T-helper 1 cell treated with Interleukin-12 subunit alpha and Interleukin-12 subunit beta and Interleukin-4 antibody, amounts not matched to agents 30 μg/mL and 1 μg/mL, for 36 hours (primary cell): ENCODE data around the gene MYPOP.
"Not testable (repeated sequence)": the region's sequence is repeated elsewhere in the genome, so short reads cannot be mapped to it uniquely, and the experiment has no call there.

Source experiments
- H3K27ac Mint-ChIP-seq: one replicate; pipeline ENCODE4 v1.8.0; 2021; ENCODE audit warnings: mild to moderate bottlenecking, mixed read lengths
- H3K27me3 Mint-ChIP-seq: one replicate; pipeline ENCODE4 v1.8.0; 2021; ENCODE audit warnings: low read depth, mixed read lengths
- H3K36me3 Mint-ChIP-seq: one replicate; pipeline ENCODE4 v1.8.0; 2021; ENCODE audit warnings: low read depth, mixed read lengths
- H3K4me1 Mint-ChIP-seq: one replicate; pipeline ENCODE4 v1.8.0; 2021; ENCODE audit warnings: low read depth, mixed read lengths
- H3K4me3 Mint-ChIP-seq: one replicate; pipeline ENCODE4 v1.8.0; 2021; ENCODE audit warnings: mild to moderate bottlenecking, moderate library complexity, mixed read lengths
- H3K9me3 Mint-ChIP-seq: one replicate; pipeline ENCODE4 v1.8.0; 2021; ENCODE audit warnings: mixed read lengths

The MYPOP gene

GRCh38 chr19:45881909-45882528 is 20.4 kb downstream of the MYPOP start:
- peaks cover 3% of the 10 kb centered on the region for H3K27me3 Mint-ChIP-seq
- H3K4me3 Mint-ChIP-seq, result no peak overlapping the region
- peaks cover 27% of the 10 kb centered on the region for H3K4me1 Mint-ChIP-seq
- peaks cover 2% of the 10 kb centered on the region for H3K36me3 Mint-ChIP-seq
- no peaks in the 10 kb centered on the region for H3K9me3 Mint-ChIP-seq
- H3K27ac Mint-ChIP-seq, result peak overlapping the region; percentile 52

- peaks cover 4% of the 10 kb centered on the region for H3K27me3 Mint-ChIP-seq
- H3K27ac Mint-ChIP-seq, result peak overlapping the region; percentile 52
- peaks cover 2% of the 10 kb centered on the region for H3K36me3 Mint-ChIP-seq
- peaks cover 29% of the 10 kb centered on the region for H3K4me1 Mint-ChIP-seq
- no peaks in the 10 kb centered on the region for H3K9me3 Mint-ChIP-seq
- peak overlapping the region; percentile 31 for H3K4me3 Mint-ChIP-seq
Measured at GRCh38 chr19:45881082-45881908, 21.1 kb downstream of the MYPOP start.

GRCh38 chr19:45879971-45880370 is 22.4 kb downstream of the MYPOP start:
- peaks cover 2% of the 10 kb centered on the region for H3K36me3 Mint-ChIP-seq
- H3K27ac Mint-ChIP-seq, result no peak overlapping the region
- H3K4me1 Mint-ChIP-seq, result peaks cover 29% of the 10 kb centered on the region
- no peaks in the 10 kb centered on the region for H3K9me3 Mint-ChIP-seq
- no peak overlapping the region for H3K4me3 Mint-ChIP-seq
- peaks cover 12% of the 10 kb centered on the region for H3K27me3 Mint-ChIP-seq

- Mint-ChIP-seq H3K36me3 (peaks cover 2% of the 10 kb centered on the region), H3K9me3 (no peaks in the 10 kb centered on the region), H3K4me1 (peaks cover 29% of the 10 kb centered on the region), H3K4me3 (no peak overlapping the region), H3K27ac (no peak overlapping the region), H3K27me3 (peaks cover 17% of the 10 kb centered on the region)
Measured at GRCh38 chr19:45879055-45879454, 23.4 kb downstream of the MYPOP start.

GRCh38 chr19:45878043-45878794 is 24.2 kb downstream of the MYPOP start:
- Mint-ChIP-seq H3K27ac (peak overlapping the region; percentile 2), H3K4me3 (no peak overlapping the region), H3K9me3 (no peaks in the 10 kb centered on the region), H3K4me1 (peaks cover 26% of the 10 kb centered on the region), H3K36me3 (peaks cover under 1% of the 10 kb centered on the region), H3K27me3 (peaks cover 17% of the 10 kb centered on the region)

- H3K27me3 Mint-ChIP-seq, result peaks cover 17% of the 10 kb centered on the region
- H3K4me1 Mint-ChIP-seq, result peaks cover 20% of the 10 kb centered on the region
- peak overlapping the region; percentile 5 for H3K27ac Mint-ChIP-seq
- H3K9me3 Mint-ChIP-seq, result no peaks in the 10 kb centered on the region
- H3K36me3 Mint-ChIP-seq, result no peaks in the 10 kb centered on the region
- H3K4me3 Mint-ChIP-seq, result peak overlapping the region; percentile 29
Measured at GRCh38 chr19:45876411-45877197, 25.8 kb downstream of the MYPOP start.

GRCh38 chr19:45876161-45876410 is 26.3 kb downstream of the MYPOP start:
- peak overlapping the region; percentile 5 for H3K27ac Mint-ChIP-seq
- peaks cover 16% of the 10 kb centered on the region for H3K27me3 Mint-ChIP-seq
- no peaks in the 10 kb centered on the region for H3K9me3 Mint-ChIP-seq
- H3K36me3 Mint-ChIP-seq, result no peaks in the 10 kb centered on the region
- peaks cover 15% of the 10 kb centered on the region for H3K4me1 Mint-ChIP-seq
- peak overlapping the region; percentile 29 for H3K4me3 Mint-ChIP-seq

GRCh38 chr19:45874620-45874966 is 27.8 kb downstream of the MYPOP start:
- H3K27ac Mint-ChIP-seq, result no peak overlapping the region
- H3K9me3 Mint-ChIP-seq, result no peaks in the 10 kb centered on the region
- peaks cover 14% of the 10 kb centered on the region for H3K27me3 Mint-ChIP-seq
- no peak overlapping the region for H3K4me3 Mint-ChIP-seq
- no peaks in the 10 kb centered on the region for H3K36me3 Mint-ChIP-seq
- peaks cover 14% of the 10 kb centered on the region for H3K4me1 Mint-ChIP-seq

- H3K27me3 Mint-ChIP-seq, result peaks cover 14% of the 10 kb centered on the region
- no peak overlapping the region for H3K4me3 Mint-ChIP-seq
- H3K9me3 Mint-ChIP-seq, result no peaks in the 10 kb centered on the region
- no peak overlapping the region for H3K27ac Mint-ChIP-seq
- no peaks in the 10 kb centered on the region for H3K36me3 Mint-ChIP-seq
- peaks cover 11% of the 10 kb centered on the region for H3K4me1 Mint-ChIP-seq
Measured at GRCh38 chr19:45873219-45873772, 29.1 kb downstream of the MYPOP start.

GRCh38 chr19:45872095-45872919 is 30.1 kb downstream of the MYPOP start:
- Mint-ChIP-seq H3K4me1 (peaks cover 7% of the 10 kb centered on the region), H3K27me3 (peaks cover 20% of the 10 kb centered on the region), H3K9me3 (no peaks in the 10 kb centered on the region), H3K27ac (no peak overlapping the region), H3K36me3 (no peaks in the 10 kb centered on the region), H3K4me3 (no peak overlapping the region)

GRCh38 chr19:45870798-45871197 is 31.6 kb downstream of the MYPOP start:
- H3K4me3 Mint-ChIP-seq, result no peak overlapping the region
- peaks cover 29% of the 10 kb centered on the region for H3K27me3 Mint-ChIP-seq
- no peak overlapping the region for H3K27ac Mint-ChIP-seq
- H3K9me3 Mint-ChIP-seq, result no peaks in the 10 kb centered on the region
- no peaks in the 10 kb centered on the region for H3K36me3 Mint-ChIP-seq
- H3K4me1 Mint-ChIP-seq, result no peaks in the 10 kb centered on the region

GRCh38 chr19:45867241-45867640 is 35.2 kb downstream of the MYPOP start:
- not testable (repeated sequence) for H3K4me3 Mint-ChIP-seq
- peaks cover 50% of the 10 kb centered on the region for H3K27me3 Mint-ChIP-seq

GRCh38 chr19:45866400-45867176 is 35.8 kb downstream of the MYPOP start:
- no peaks in the 10 kb centered on the region for H3K9me3 Mint-ChIP-seq
- peaks cover 16% of the 10 kb centered on the region for H3K4me1 Mint-ChIP-seq
- H3K27ac Mint-ChIP-seq, result no peak overlapping the region
- H3K27me3 Mint-ChIP-seq, result peaks cover 50% of the 10 kb centered on the region
- no peak overlapping the region for H3K4me3 Mint-ChIP-seq
- H3K36me3 Mint-ChIP-seq, result peaks cover 6% of the 10 kb centered on the region

More at GRCh38 chr19:45867241-45867640, 35.2 kb downstream of the MYPOP start:
- not testable (repeated sequence) for H3K9me3 Mint-ChIP-seq, H3K36me3 Mint-ChIP-seq
- Mint-ChIP-seq H3K4me1 (peaks cover 11% of the 10 kb centered on the region), H3K27ac (peak overlapping the region; percentile 8)
